ENCODE data around the gene OSTN. TPM values are rescaled to one million over a fixed set of nuclear protein-coding genes. Genes with fewer than 3 reads are reported as not detected.
A peak's percentile ranks its signal among the peaks of the same experiment; 100 is the strongest.

The OSTN gene
- total RNA-seq, 1 donor from 2014 or later, result not detected

DNA sequence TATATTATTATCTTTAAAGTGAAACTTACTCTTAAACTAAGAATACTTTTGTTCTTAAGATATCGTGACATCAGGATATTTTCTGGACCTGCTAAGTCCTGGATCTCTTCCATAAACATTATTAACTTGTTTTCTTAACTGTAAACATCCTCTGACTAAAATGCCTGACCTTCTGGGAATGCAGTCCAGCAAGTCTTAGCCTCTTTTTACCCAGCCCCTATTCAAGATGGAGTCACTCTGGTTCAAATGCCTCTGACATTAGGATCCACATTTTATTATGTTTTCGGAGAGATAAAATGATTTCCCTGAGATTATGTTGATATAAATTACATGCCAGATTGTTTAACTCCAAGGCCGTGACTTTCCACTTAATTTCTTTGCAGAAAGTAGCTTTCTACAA, 37.6 kb downstream of the OSTN start:
- Histone ChIP-seq H3K4me1 (no peaks in the 10 kb centered on the region), H3K36me3 (no peaks in the 10 kb centered on the region), H3K27ac (no peak overlapping the region), H3K4me3 (no peak overlapping the region), H3K27me3 (no peaks in the 10 kb centered on the region), H3K9me3 (no peaks in the 10 kb centered on the region)
- ATAC-seq, result no peak
- no peak for DNase-seq
- TF ChIP-seq, protein P1, sequence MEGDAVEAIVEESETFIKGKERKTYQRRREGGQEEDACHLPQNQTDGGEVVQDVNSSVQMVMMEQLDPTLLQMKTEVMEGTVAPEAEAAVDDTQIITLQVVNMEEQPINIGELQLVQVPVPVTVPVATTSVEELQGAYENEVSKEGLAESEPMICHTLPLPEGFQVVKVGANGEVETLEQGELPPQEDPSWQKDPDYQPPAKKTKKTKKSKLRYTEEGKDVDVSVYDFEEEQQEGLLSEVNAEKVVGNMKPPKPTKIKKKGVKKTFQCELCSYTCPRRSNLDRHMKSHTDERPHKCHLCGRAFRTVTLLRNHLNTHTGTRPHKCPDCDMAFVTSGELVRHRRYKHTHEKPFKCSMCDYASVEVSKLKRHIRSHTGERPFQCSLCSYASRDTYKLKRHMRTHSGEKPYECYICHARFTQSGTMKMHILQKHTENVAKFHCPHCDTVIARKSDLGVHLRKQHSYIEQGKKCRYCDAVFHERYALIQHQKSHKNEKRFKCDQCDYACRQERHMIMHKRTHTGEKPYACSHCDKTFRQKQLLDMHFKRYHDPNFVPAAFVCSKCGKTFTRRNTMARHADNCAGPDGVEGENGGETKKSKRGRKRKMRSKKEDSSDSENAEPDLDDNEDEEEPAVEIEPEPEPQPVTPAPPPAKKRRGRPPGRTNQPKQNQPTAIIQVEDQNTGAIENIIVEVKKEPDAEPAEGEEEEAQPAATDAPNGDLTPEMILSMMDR (IDR thresholded peaks at IDR 0.05), result no peak
- intact Hi-C loops (cut with DNase I), result no loop called here

- no peak overlapping the region for H3K4me3 ChIP-seq
- intact Hi-C loops (cut with DNase I), result no loop called here
These were observed 38.2 kb downstream of the OSTN start for GRCh38 chr3:191237047-191237882.

DNA sequence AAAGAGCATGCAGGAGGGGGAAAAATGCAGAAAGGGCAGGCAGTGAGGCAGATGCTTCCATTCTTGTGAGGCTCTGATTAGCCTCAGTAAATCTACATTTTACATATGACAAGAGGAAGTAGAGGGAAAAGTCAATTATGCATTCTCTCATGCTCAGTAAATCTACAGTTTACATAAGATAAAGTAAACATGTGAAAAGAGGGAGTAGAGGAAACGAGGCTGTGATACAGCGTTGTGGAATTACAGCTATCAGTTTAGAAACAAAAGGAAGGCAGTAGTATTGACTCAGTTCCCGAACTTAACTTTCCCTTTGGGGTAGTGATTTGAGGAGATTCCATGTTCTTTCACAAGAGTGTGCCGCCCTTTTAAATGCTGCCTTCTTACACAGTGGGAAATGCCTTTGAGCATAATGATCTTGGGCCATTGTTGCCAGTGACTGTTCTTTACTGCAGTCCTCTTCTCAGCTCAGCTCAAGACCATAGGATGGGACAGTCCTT, 39.3 kb downstream of the OSTN start:
- TF ChIP-seq, protein P1 (IDR thresholded peaks at IDR 0.05), result no peak
- H3K4me3 ChIP-seq, result no peak overlapping the region
- DNase-seq (no peak), ATAC-seq (no peak)
- no peak overlapping the region for H3K27ac ChIP-seq
- no peaks in the 10 kb centered on the region for H3K4me1 ChIP-seq
- H3K9me3 ChIP-seq, result no peaks in the 10 kb centered on the region
- no peaks in the 10 kb centered on the region for H3K27me3 ChIP-seq
- intact Hi-C loops (cut with DNase I), result no loop called here
- H3K36me3 ChIP-seq, result no peaks in the 10 kb centered on the region

More at GRCh38 chr3:191237047-191237882, 38.2 kb downstream of the OSTN start:
- H3K27ac ChIP-seq, result no peak overlapping the region
- H3K27me3 ChIP-seq, result no peaks in the 10 kb centered on the region
- no peaks in the 10 kb centered on the region for H3K36me3 ChIP-seq
- H3K4me1 ChIP-seq, result no peaks in the 10 kb centered on the region
- no peaks in the 10 kb centered on the region for H3K9me3 ChIP-seq
- no peak for ATAC-seq
- TF ChIP-seq, protein P1 (IDR thresholded peaks at IDR 0.05), result no peak
- DNase-seq, result no peak

GRCh38 chr3:191239407-191240031, 40.5 kb downstream of the OSTN start:
- peak; percentile 28 for ATAC-seq
- Histone ChIP-seq H3K27ac (no peak overlapping the region), H3K4me3 (no peak overlapping the region), H3K4me1 (no peaks in the 10 kb centered on the region), H3K9me3 (no peaks in the 10 kb centered on the region), H3K27me3 (no peaks in the 10 kb centered on the region), H3K36me3 (no peaks in the 10 kb centered on the region)
- TF ChIP-seq, protein P1 (IDR thresholded peaks at IDR 0.05), result no peak
- intact Hi-C loops (cut with DNase I), result no loop called here
- DNase-seq, result no peak

- Histone ChIP-seq H3K36me3 (no peaks in the 10 kb centered on the region), H3K4me1 (no peaks in the 10 kb centered on the region), H3K4me3 (no peak overlapping the region), H3K27me3 (no peaks in the 10 kb centered on the region), H3K9me3 (no peaks in the 10 kb centered on the region), H3K27ac (no peak overlapping the region)
- intact Hi-C loops (cut with DNase I), result no loop called here
- ATAC-seq (no peak), DNase-seq (no peak)
- TF ChIP-seq, protein P1 (IDR thresholded peaks at IDR 0.05), result no peak
These were observed 41.4 kb downstream of the OSTN start for GRCh38 chr3:191240486-191240885.

Measured in upper lobe of right lung (tissue), 1 donor.